ELR (cell line): ENCODE measurements around the gene SPDYA.
"Not testable (repeated sequence)": the region's sequence is repeated elsewhere in the genome, so short reads cannot be mapped to it uniquely, and the experiment has no call there.

Source experiments
- DNase-seq: peaks from one replicate; pipeline ENCODE4 v3.0.0-alpha.2; 2015; ENCODE audit warnings: low read depth

SPDYA gene

GRCh38 chr2:28810384-28811285 lies at the start of gene SPDYA:
SPDYA (plus strand) TSS chr2:28810834; CDS start chr2:28816015, 5,181 bp downstream.
- peak; percentile 66 for DNase-seq

GRCh38 chr2:28761420-28761819 lies 49.2 kb upstream of the SPDYA start:
- DNase-seq = no peak

GRCh38 chr2:28764909-28765711 lies 45.5 kb upstream of the SPDYA start:
- DNase-seq = peak; percentile 54

- DNase-seq = no peak
Observed at GRCh38 chr2:28766070-28766469, 44.6 kb upstream of the SPDYA start.

- DNase-seq = no peak
Observed at GRCh38 chr2:28767337-28767736, 43.3 kb upstream of the SPDYA start.

GRCh38 chr2:28768422-28768821 lies 42.2 kb upstream of the SPDYA start:
- DNase-seq = no peak

GRCh38 chr2:28768952-28769351 lies 41.7 kb upstream of the SPDYA start:
- no peak for DNase-seq

GRCh38 chr2:28772351-28772750 lies 38.3 kb upstream of the SPDYA start:
- DNase-seq = no peak

- no peak for DNase-seq
Observed at GRCh38 chr2:28776471-28776870, 34.2 kb upstream of the SPDYA start.

- DNase-seq = no peak
Observed at GRCh38 chr2:28778392-28778791, 32.2 kb upstream of the SPDYA start.

GRCh38 chr2:28779001-28779400 lies 31.6 kb upstream of the SPDYA start:
- no peak for DNase-seq

GRCh38 chr2:28780496-28780895 lies 30.1 kb upstream of the SPDYA start:
- DNase-seq = no peak

GRCh38 chr2:28782423-28782822 lies 28.2 kb upstream of the SPDYA start:
- DNase-seq = no peak

GRCh38 chr2:28784570-28784969 lies 26.1 kb upstream of the SPDYA start:
- not testable (repeated sequence) for DNase-seq

GRCh38 chr2:28796620-28797019 lies 14.0 kb upstream of the SPDYA start:
- DNase-seq = no peak

- DNase-seq = peak; percentile 53
Observed at GRCh38 chr2:28801726-28802125, 8.9 kb upstream of the SPDYA start.

GRCh38 chr2:28802975-28803429 lies 7.6 kb upstream of the SPDYA start:
- DNase-seq = no peak

GRCh38 chr2:28809927-28810326 lies 707 bp upstream of the SPDYA start:
- no peak for DNase-seq

- DNase-seq = no peak
Observed at GRCh38 chr2:28818053-28818452, 7.4 kb downstream of the SPDYA start.

- peak; percentile 57 for DNase-seq
Observed at GRCh38 chr2:28821295-28821958, 10.8 kb downstream of the SPDYA start.

GRCh38 chr2:28822036-28822435 lies 11.4 kb downstream of the SPDYA start:
- DNase-seq = no peak

GRCh38 chr2:28824207-28824606 lies 13.6 kb downstream of the SPDYA start:
- DNase-seq = no peak
